ENCODE data around the gene SLC51B. TPM values are rescaled to one million over a fixed set of nuclear protein-coding genes. Genes with fewer than 3 reads are reported as not detected.

Gene SLC51B
- polyA plus RNA-seq, 3 donors: not detected

- 69% methylated on average over 5 of the region's 5 CpGs for WGBS (ENCODE audit: insufficient coverage)
- H3K36me3 ChIP-seq (replicated peaks in 1 of 2; ENCODE audit: control insufficient read depth in 1 of 2, insufficient read depth in 2 of 2, low read length in 2 of 2): no peaks in the 10 kb centered on the region
- no peak overlapping the region for H3K27ac ChIP-seq (ENCODE audit: low read depth in 1 of 2, low read length in 2 of 2)
- Mint-ChIP-seq H3K27me3 (ENCODE audit: low read depth in 3 of 3) (peaks cover 35 to 76% (median 38%) of the 10 kb centered on the region in 3 donors), H3K27ac (peak overlapping the region in 1 of 7 donors; percentile 47), H3K9me3 (peaks cover 0 to 7% (median 3%) of the 10 kb centered on the region in 7 donors), H3K36me3 (no peaks in the 10 kb centered on the region), H3K4me3 (no peak overlapping the region), H3K4me1 (peaks cover 12% of the 10 kb centered on the region)
- no peaks in the 10 kb centered on the region for H4K20me1 ChIP-seq (ENCODE audit: insufficient read depth, low read length)
- peaks cover 5 to 32% of the 10 kb centered on the region in 2 donors for H3K27me3 ChIP-seq (ENCODE audit: control insufficient read depth in 2 of 2, insufficient read depth in 2 of 2, low read length in 2 of 2)
- H3K4me2 ChIP-seq (replicated peaks; ENCODE audit: extremely low read depth, low read length, poor library complexity, severe bottlenecking): no peak overlapping the region
- no peak for DNase-seq
- H3K4me3 ChIP-seq (replicated peaks in 1 of 3; ENCODE audit: low read depth in 2 of 3, low read length in 3 of 3): no peak overlapping the region
- no peak overlapping the region for H3K9ac ChIP-seq (ENCODE audit: insufficient read depth, low read length, poor library complexity, severe bottlenecking)
- H3K9me3 ChIP-seq (replicated peaks in 1 of 2; ENCODE audit: control insufficient read depth in 1 of 2, insufficient read depth in 1 of 2, low read length in 2 of 2): peaks cover 0 to 7% of the 10 kb centered on the region in 2 donors
- peaks cover 4 to 6% of the 10 kb centered on the region in 2 donors for H3K4me1 ChIP-seq (ENCODE audit: control insufficient read depth in 1 of 2, insufficient read depth in 2 of 2, low read length in 2 of 2)
- no peaks in the 10 kb centered on the region for H3K79me2 ChIP-seq (ENCODE audit: insufficient read depth, low read length)
- TF ChIP-seq CTCF (IDR thresholded peaks at IDR 0.05): no peak
- H2AFZ ChIP-seq (ENCODE audit: insufficient read depth, low read depth, low read length, poor library complexity, severe bottlenecking): no peak overlapping the region
- intact Hi-C loops (cut with micrococcal nuclease): loop anchor here in 1 of 2 donors (10.0 kb wide), 1 partner anchor 347 kb away; no protein-coding TSS in a partner anchor
Observed at GRCh38 chr15:65081758-65082157, 36.6 kb downstream of the SLC51B start.

- Histone ChIP-seq H3K9me3 (replicated peaks in 1 of 2; ENCODE audit: control insufficient read depth in 1 of 2, insufficient read depth in 1 of 2, low read length in 2 of 2) (peaks cover 0 to 2% of the 10 kb centered on the region in 2 donors), H3K4me2 (replicated peaks; ENCODE audit: extremely low read depth, low read length, poor library complexity, severe bottlenecking) (no peak overlapping the region), H3K79me2 (ENCODE audit: insufficient read depth, low read length) (no peaks in the 10 kb centered on the region), H3K27ac (ENCODE audit: low read depth in 1 of 2, low read length in 2 of 2) (no peak overlapping the region), H2AFZ (ENCODE audit: insufficient read depth, low read depth, low read length, poor library complexity, severe bottlenecking) (no peak overlapping the region), H4K20me1 (ENCODE audit: insufficient read depth, low read length) (no peaks in the 10 kb centered on the region), H3K4me3 (replicated peaks in 1 of 3; ENCODE audit: low read depth in 2 of 3, low read length in 3 of 3) (no peak overlapping the region), H3K9ac (ENCODE audit: insufficient read depth, low read length, poor library complexity, severe bottlenecking) (no peak overlapping the region), H3K36me3 (replicated peaks in 1 of 2; ENCODE audit: control insufficient read depth in 1 of 2, insufficient read depth in 2 of 2, low read length in 2 of 2) (no peaks in the 10 kb centered on the region), H3K27me3 (ENCODE audit: control insufficient read depth in 2 of 2, insufficient read depth in 2 of 2, low read length in 2 of 2) (peaks cover 5 to 30% of the 10 kb centered on the region in 2 donors), H3K4me1 (ENCODE audit: control insufficient read depth in 1 of 2, insufficient read depth in 2 of 2, low read length in 2 of 2) (peaks cover 4 to 6% of the 10 kb centered on the region in 2 donors)
- peak overlapping the region in 2 of 7 donors; percentile 33 to 60 for H3K27ac Mint-ChIP-seq
- WGBS (ENCODE audit: insufficient coverage): 0% methylated on average over 7 of the region's 7 CpGs
- DNase-seq: no peak
- peak overlapping the region in 1 of 2 donors; percentile 47 for H3K4me3 Mint-ChIP-seq
- H3K36me3 Mint-ChIP-seq: no peaks in the 10 kb centered on the region
- intact Hi-C loops (cut with micrococcal nuclease): loop anchor here in 1 of 2 donors (10.0 kb wide), 1 partner anchor 348 kb away; no protein-coding TSS in a partner anchor
- H3K27me3 Mint-ChIP-seq (ENCODE audit: low read depth in 3 of 3): peaks cover 32 to 71% (median 35%) of the 10 kb centered on the region in 3 donors
- H3K4me1 Mint-ChIP-seq: peaks cover 12% of the 10 kb centered on the region
- TF ChIP-seq CTCF (IDR thresholded peaks at IDR 0.05): no peak
- peaks cover 0 to 6% (median 3%) of the 10 kb centered on the region in 7 donors for H3K9me3 Mint-ChIP-seq
Observed at GRCh38 chr15:65082303-65082953, 37.2 kb downstream of the SLC51B start.
